Activated T-cell treated with anti-CD3 and anti-CD28 coated beads for 1 hour (primary cell): ENCODE measurements around the gene CWC22.
"Not testable (repeated sequence)": the region's sequence is repeated elsewhere in the genome, so short reads cannot be mapped to it uniquely, and the experiment has no call there.

Source experiments
- DNase-seq: peaks from one replicate; pipeline ENCODE4 v3.0.0-alpha.2; 2020; ENCODE audit warnings: low read depth

Gene CWC22

GRCh38 chr2:180006781-180007579 lies at the start of gene CWC22:
TSS of gene CWC22 (minus strand) at chr2:180007297. CDS start at chr2:179993341, 13,956 bp downstream.
- peak; percentile 76 for DNase-seq

GRCh38 chr2:180056367-180057118 lies 49.4 kb upstream of the CWC22 start:
- no peak for DNase-seq

GRCh38 chr2:180054576-180054975 lies 47.5 kb upstream of the CWC22 start:
- DNase-seq, result not testable (repeated sequence)

- no peak for DNase-seq
These were observed 43.1 kb upstream of the CWC22 start for GRCh38 chr2:180050246-180050645.

GRCh38 chr2:180048251-180048650 lies 41.2 kb upstream of the CWC22 start:
- no peak for DNase-seq

- DNase-seq, result no peak
These were observed 39.7 kb upstream of the CWC22 start for GRCh38 chr2:180046776-180047175.

GRCh38 chr2:180046202-180046601 lies 39.1 kb upstream of the CWC22 start:
- DNase-seq, result no peak

GRCh38 chr2:180040146-180040925 lies 33.2 kb upstream of the CWC22 start:
- no peak for DNase-seq

- DNase-seq, result no peak
These were observed 31.9 kb upstream of the CWC22 start for GRCh38 chr2:180038997-180039396.

GRCh38 chr2:180033993-180034894 lies 27.1 kb upstream of the CWC22 start:
- DNase-seq, result no peak

GRCh38 chr2:180029575-180029974 lies 22.5 kb upstream of the CWC22 start:
- no peak for DNase-seq

- DNase-seq, result no peak
These were observed 14.8 kb upstream of the CWC22 start for GRCh38 chr2:180021850-180022249.

- no peak for DNase-seq
These were observed 10.7 kb upstream of the CWC22 start for GRCh38 chr2:180017784-180018183.

- no peak for DNase-seq
These were observed 9.8 kb upstream of the CWC22 start for GRCh38 chr2:180016937-180017336.

GRCh38 chr2:180015951-180016709 lies 9.0 kb upstream of the CWC22 start:
- DNase-seq, result no peak

GRCh38 chr2:180012523-180012922 lies 5.4 kb upstream of the CWC22 start:
- no peak for DNase-seq

GRCh38 chr2:180010701-180011100 lies 3.6 kb upstream of the CWC22 start:
- DNase-seq, result no peak

GRCh38 chr2:180006231-180006630 lies 866 bp downstream of the CWC22 start:
- no peak for DNase-seq

GRCh38 chr2:180005465-180005864 lies 1.6 kb downstream of the CWC22 start:
- DNase-seq, result not testable (repeated sequence)

GRCh38 chr2:180004731-180005130 lies 2.4 kb downstream of the CWC22 start:
- DNase-seq, result no peak

- no peak for DNase-seq
These were observed 3.5 kb downstream of the CWC22 start for GRCh38 chr2:180003559-180003958.
